SU-DHL-6 (cell line): ENCODE results near the gene EVI5.
A peak's percentile ranks its signal among the peaks of the same experiment; 100 is the strongest.

Experiments
- CTCF ChIP-seq: fragments of 200-600 bp; sonication (generic); IDR thresholded peaks from one replicate; pipeline ENCODE4 v1.5.1; 2017; ENCODE audit warnings: antibody characterized with exemption, mild to moderate bottlenecking, low read length, moderate library complexity; ENCODE audit not compliant: insufficient read depth, poor library complexity, severe bottlenecking
- EZH2phosphoT487 ChIP-seq: fragments of 200-600 bp; sonication (generic), shearing (Covaris generic); conservative IDR thresholded peaks from 2 replicates; pipeline ENCODE4 v1.6.1; 2018; ENCODE audit warnings: mild to moderate bottlenecking, antibody characterized with exemption, low read length, moderate library complexity, mixed read lengths

- TF ChIP-seq CTCF (peak; percentile 69), EZH2phosphoT487 (no peak)
Measured at GRCh38 chr1:92749024-92749634, 35.8 kb downstream of the EVI5 start.
